ENCODE results near the gene MMD.

The MMD gene

DNA sequence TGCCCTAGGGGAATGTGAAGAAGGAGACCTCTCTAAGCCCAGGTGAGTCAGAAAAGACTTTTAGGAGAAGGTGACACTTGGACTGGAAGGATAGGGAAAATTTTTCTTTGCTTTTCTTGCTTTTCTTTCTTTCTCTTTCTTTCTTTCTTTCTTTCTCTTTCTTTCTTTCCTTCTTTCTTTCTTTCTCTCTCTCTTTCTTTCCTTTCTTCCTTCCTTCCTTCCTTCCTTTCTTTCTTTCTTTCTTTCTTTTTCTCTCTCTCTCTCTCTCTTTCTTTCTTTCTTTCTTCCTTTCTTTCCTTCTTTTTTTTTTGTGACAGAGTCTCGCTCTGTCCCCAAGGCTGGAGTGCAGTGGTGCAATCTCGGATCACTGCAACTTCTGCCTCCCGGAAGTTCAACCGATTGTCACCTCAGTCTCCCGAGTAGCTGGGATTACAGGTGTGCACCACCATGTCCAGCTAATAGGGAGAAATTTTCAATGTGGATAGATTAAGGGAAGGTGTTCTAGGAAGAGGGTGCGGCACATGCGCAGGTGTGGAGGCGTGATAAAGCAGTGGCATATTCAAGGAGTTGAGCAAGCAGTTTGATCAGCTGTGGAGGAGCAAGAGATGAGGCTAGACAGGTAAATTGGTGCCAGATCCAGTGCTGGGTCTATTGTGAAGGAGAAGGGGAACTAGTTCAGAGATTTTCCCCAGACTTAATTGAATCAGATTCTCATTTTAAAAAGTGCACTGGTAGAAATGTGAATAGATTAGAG is 40.4 kb downstream of the MMD start:
- H3K4me3 ChIP-seq (replicated peaks in 1 of 2; ENCODE audit: low read depth in 2 of 2, low read length in 2 of 2): no peak overlapping the region
- DNase-seq (ENCODE audit: low read depth in 2 of 2): no peak
- no peak for TF ChIP-seq CTCF (IDR thresholded peaks at IDR 0.05; ENCODE audit: low read depth, low read length)

DNA sequence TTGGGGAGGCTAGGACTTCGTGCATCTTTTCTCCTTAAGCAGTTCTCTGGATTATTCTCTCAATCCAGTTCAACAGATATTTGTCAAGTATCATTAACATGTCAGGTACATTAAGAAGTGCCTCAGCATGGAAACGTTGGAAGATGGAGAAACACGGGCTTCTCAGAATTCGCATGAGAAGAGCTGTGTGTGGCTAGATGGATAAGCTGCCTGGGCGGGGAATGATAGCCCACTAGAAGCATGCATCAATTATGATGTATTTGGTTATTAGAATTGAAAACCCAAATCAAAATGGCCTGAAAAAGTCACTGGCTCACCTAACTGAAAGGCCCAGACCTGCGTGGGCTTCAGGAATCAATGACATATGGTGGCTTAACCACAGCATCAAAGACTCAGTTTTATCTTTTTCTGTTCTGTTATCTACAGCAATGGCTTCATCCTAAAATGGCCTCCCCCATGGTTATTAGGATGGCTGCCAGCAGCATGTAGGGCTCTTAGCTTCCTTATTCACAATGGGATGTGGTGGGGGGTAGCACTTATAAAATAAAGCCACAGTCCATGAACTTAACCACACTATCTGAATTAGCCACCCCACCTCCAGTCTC is 43.9 kb downstream of the MMD start:
- DNase-seq (ENCODE audit: low read depth in 2 of 2): no peak
- no peak for TF ChIP-seq CTCF (IDR thresholded peaks at IDR 0.05; ENCODE audit: low read depth, low read length)
- H3K4me3 ChIP-seq (replicated peaks in 1 of 2; ENCODE audit: low read depth in 2 of 2, low read length in 2 of 2): no peak overlapping the region

- no peak overlapping the region for H3K4me3 ChIP-seq (replicated peaks in 1 of 2; ENCODE audit: low read depth in 2 of 2, low read length in 2 of 2)
- DNase-seq (ENCODE audit: low read depth in 2 of 2): no peak
- TF ChIP-seq CTCF (IDR thresholded peaks at IDR 0.05; ENCODE audit: low read depth, low read length): no peak
Measured at GRCh38 chr17:55368706-55369105, 52.9 kb downstream of the MMD start.

GRCh38 chr17:55366020-55366481 is 55.6 kb downstream of the MMD start:
- no peak for TF ChIP-seq CTCF (IDR thresholded peaks at IDR 0.05; ENCODE audit: low read depth, low read length)
- no peak overlapping the region for H3K4me3 ChIP-seq (replicated peaks in 1 of 2; ENCODE audit: low read depth in 2 of 2, low read length in 2 of 2)
- no peak for DNase-seq (ENCODE audit: low read depth in 2 of 2)

DNA sequence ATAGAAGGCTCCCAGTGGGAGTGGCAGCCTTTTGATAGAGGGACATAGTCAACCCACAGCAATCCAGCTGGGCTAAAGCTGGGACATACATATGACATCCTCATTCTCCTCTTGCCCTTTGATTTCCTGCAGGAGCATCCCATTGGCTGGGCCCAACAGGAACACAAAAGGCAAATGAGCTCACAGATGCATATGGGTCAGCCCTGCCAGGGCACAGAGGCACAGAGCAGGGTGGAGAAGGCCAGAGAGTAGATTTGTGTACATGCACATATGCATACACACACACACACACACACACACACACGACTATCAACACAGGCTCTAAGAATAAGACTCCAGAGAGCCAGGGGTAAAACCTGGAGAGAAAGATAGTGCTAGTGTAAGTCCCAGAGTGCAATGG is 58.6 kb downstream of the MMD start:
- no peak overlapping the region for H3K4me3 ChIP-seq (replicated peaks in 1 of 2; ENCODE audit: low read depth in 2 of 2, low read length in 2 of 2)
- no peak for DNase-seq (ENCODE audit: low read depth in 2 of 2)
- no peak for TF ChIP-seq CTCF (IDR thresholded peaks at IDR 0.05; ENCODE audit: low read depth, low read length)

DNA sequence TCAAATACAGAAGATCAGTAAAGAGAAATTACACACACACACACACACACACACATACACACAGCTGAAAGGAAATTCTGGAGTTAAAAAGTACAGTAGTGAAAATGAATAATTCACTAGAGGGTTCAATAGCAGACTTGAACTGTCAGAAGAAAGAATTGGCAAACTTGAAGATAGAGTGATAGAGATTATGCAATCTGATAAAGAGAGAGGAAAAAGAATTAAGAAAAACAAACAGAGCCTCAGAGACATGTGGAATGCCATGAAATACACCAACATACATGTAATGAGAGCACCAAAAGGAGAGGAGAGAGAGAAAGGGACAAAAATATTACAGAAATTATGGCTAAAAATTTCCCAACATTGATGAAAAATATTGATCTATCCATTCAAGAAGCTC is 60.7 kb downstream of the MMD start:
- no peak overlapping the region for H3K4me3 ChIP-seq (replicated peaks in 1 of 2; ENCODE audit: low read depth in 2 of 2, low read length in 2 of 2)
- no peak for TF ChIP-seq CTCF (IDR thresholded peaks at IDR 0.05; ENCODE audit: low read depth, low read length)
- no peak for DNase-seq (ENCODE audit: low read depth in 2 of 2)
